Ectodermal cell (in vitro differentiated cells): ENCODE data around the gene PDGFC.

ENCODE experiments used
- H3K27ac ChIP-seq: 2 replicates; pipeline ENCODE4 v1.7.0; 2013; ENCODE audit warnings: mild to moderate bottlenecking, low read depth, low read length; ENCODE audit not compliant: insufficient read depth, poor library complexity, severe bottlenecking
- H3K27me3 ChIP-seq: 2 replicates; pipeline ENCODE4 v1.7.0; 2013; ENCODE audit warnings: mild to moderate bottlenecking, low read length; ENCODE audit not compliant: insufficient read depth, control insufficient read depth, poor library complexity, severe bottlenecking
- H3K36me3 ChIP-seq: one replicate; pipeline ENCODE4 v1.7.0; 2013; ENCODE audit warnings: low read length; ENCODE audit not compliant: control insufficient read depth, insufficient read depth
- H3K4me1 ChIP-seq: one replicate; pipeline ENCODE4 v1.7.0; 2013; ENCODE audit warnings: low read length; ENCODE audit not compliant: control insufficient read depth, insufficient read depth
- H3K4me3 ChIP-seq: 2 replicates; pipeline ENCODE4 v1.7.0; 2013; ENCODE audit warnings: low read depth, low read length, control low read depth; ENCODE audit not compliant: insufficient read depth
- H3K9me3 ChIP-seq: 2 replicates; pipeline ENCODE4 v1.7.0; 2013; ENCODE audit warnings: mild to moderate bottlenecking, low read length, moderate library complexity; ENCODE audit not compliant: control insufficient read depth
- WGBS, 2 experiments: methylation state at CpG; one replicate each; pipeline ENCODE4 v1.1.7; 2013; ENCODE audit warnings: missing lambda C conversion rate in 2 of 2; 5-methylcytosine and 5-hydroxymethylcytosine counted together

PDGFC gene

DNA sequence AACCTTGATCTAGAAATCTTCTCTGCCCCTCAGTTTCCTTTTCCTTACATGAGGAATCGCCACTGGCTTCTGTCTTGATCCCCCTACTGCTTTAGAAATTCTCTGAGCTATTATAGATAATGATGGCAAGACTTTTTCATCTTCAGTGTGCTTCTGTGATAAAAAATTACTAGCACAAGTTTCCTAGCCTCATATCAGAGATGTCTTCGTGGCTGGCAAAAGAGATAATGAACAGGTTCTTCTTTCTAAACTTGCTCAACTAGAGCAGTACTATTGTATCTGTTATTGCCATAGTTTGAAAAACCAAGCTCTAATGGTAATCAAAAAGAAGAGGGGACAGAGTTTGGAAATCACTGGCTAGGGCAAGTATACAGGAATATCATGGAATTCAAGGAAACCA is 4.1 kb upstream of the PDGFC start:
- no peaks in the 10 kb centered on the region for H3K9me3 ChIP-seq
- no peak overlapping the region for H3K4me3 ChIP-seq
- H3K4me1 ChIP-seq, result peaks cover 3% of the 10 kb centered on the region
- no peak overlapping the region for H3K27ac ChIP-seq
- peaks cover 7% of the 10 kb centered on the region for H3K27me3 ChIP-seq
- H3K36me3 ChIP-seq, result no peaks in the 10 kb centered on the region
- 78 to 100% methylated on average over 1 to 2 of the region's 2 CpGs for WGBS, 2 experiments

DNA sequence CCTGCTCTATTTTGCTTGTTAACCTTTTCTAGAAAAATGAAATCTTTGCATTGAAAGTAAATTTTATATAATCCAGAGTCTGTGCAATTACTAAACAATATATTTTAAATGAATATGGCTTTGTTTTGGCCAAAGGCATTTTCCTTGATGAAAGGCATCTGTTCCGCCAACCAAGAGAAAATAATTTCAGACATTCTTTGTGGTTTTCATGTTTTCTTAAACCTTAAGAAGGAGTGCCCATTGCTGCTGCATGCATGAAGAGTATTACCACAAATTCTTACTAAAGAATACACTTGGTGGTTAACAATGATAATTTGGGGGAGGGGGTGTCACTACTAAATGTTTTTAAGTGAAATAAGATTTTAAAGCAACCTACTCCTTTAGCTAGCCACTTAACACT is 2.7 kb upstream of the PDGFC start:
- Histone ChIP-seq H3K27ac (no peak overlapping the region), H3K9me3 (no peaks in the 10 kb centered on the region), H3K4me1 (peaks cover 7% of the 10 kb centered on the region), H3K27me3 (peaks cover 21% of the 10 kb centered on the region), H3K36me3 (no peaks in the 10 kb centered on the region), H3K4me3 (no peak overlapping the region)
- 91 to 100% methylated on average over 1 of the region's 1 CpG for WGBS, 2 experiments

- Histone ChIP-seq H3K9me3 (no peaks in the 10 kb centered on the region), H3K27ac (no peak overlapping the region), H3K27me3 (peaks cover 25% of the 10 kb centered on the region), H3K4me3 (peak overlapping the region; percentile 77), H3K4me1 (peaks cover 7% of the 10 kb centered on the region), H3K36me3 (no peaks in the 10 kb centered on the region)
- WGBS, 2 experiments, result 47 to 48% methylated on average over 8 of the region's 8 CpGs
Measured at GRCh38 chr4:156972379-156973015, 898 bp upstream of the PDGFC start.

GRCh38 chr4:156971165-156971675 is 379 bp downstream of the PDGFC start:
- Histone ChIP-seq H3K4me1 (peaks cover 4% of the 10 kb centered on the region), H3K9me3 (no peaks in the 10 kb centered on the region), H3K27me3 (peaks cover 25% of the 10 kb centered on the region), H3K36me3 (no peaks in the 10 kb centered on the region), H3K4me3 (peak overlapping the region; percentile 77), H3K27ac (no peak overlapping the region)
- WGBS, 2 experiments, result 0% methylated on average over 46 to 50 of the region's 51 CpGs

- Histone ChIP-seq H3K27ac (no peak overlapping the region), H3K27me3 (peaks cover 25% of the 10 kb centered on the region), H3K36me3 (no peaks in the 10 kb centered on the region), H3K4me3 (peak overlapping the region; percentile 77), H3K9me3 (no peaks in the 10 kb centered on the region), H3K4me1 (peaks cover 4% of the 10 kb centered on the region)
- WGBS, 2 experiments, result 1% methylated on average over 22 of the region's 22 CpGs
Measured at GRCh38 chr4:156970501-156971164, 966 bp downstream of the PDGFC start.

DNA sequence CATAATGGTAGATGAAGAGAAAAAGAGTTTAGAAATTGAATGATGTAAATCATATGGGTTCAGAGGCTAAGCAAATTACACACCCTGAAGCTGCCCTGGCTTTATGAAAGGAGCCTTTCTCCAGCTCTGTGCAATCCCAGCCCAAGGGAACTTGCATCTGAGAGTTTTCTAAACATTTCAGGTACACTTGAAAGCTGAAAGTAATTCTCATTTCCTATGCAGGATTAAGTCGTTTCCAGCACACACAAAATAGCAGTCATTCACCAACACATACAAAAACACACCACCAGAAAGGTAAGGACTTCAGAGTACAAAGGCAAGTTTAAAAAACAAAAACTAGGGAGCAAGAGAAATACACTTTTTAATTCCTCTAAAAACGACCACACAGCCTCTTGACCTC is 1.7 kb downstream of the PDGFC start:
- Histone ChIP-seq H3K4me3 (peak overlapping the region; percentile 77), H3K4me1 (peaks cover 4% of the 10 kb centered on the region)

DNA sequence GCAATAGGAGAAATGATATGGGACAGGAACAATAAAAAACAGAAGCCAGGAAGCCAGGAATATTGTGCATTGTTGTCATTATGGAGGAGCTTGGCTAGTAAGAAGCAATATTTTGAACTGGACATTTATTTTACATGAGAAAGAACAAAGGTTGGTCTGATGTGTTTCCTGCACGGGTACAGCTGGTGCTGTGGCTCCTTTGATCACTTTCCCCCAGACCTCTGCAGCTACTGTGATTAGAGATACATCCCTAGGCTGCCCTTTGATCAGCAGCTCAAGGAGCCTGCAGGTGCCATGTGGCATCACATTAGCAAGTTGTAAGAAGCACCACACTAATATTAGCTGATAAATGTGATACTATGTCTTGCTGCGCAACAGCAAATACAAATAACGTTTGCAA is 2.5 kb downstream of the PDGFC start:
- WGBS, 2 experiments, result 89 to 95% methylated on average over 3 of the region's 3 CpGs

More for the DNA sequence above, 1.7 kb downstream of the PDGFC start:
- Histone ChIP-seq H3K27me3 (peaks cover 25% of the 10 kb centered on the region), H3K27ac (no peak overlapping the region), H3K36me3 (no peaks in the 10 kb centered on the region), H3K9me3 (no peaks in the 10 kb centered on the region)
- 7 to 12% methylated on average over 2 of the region's 2 CpGs for WGBS, 2 experiments

GRCh38 chr4:156968479-156968984 is 3.1 kb downstream of the PDGFC start:
- peaks cover 4% of the 10 kb centered on the region for H3K4me1 ChIP-seq
- H3K36me3 ChIP-seq, result no peaks in the 10 kb centered on the region
- peaks cover 25% of the 10 kb centered on the region for H3K27me3 ChIP-seq
- 25 to 27% methylated on average over 2 of the region's 2 CpGs for WGBS, 2 experiments
- no peak overlapping the region for H3K4me3 ChIP-seq
- no peaks in the 10 kb centered on the region for H3K9me3 ChIP-seq
- no peak overlapping the region for H3K27ac ChIP-seq

More for the DNA sequence above, 2.5 kb downstream of the PDGFC start:
- Histone ChIP-seq H3K27me3 (peaks cover 25% of the 10 kb centered on the region), H3K4me1 (peaks cover 4% of the 10 kb centered on the region), H3K9me3 (no peaks in the 10 kb centered on the region), H3K36me3 (no peaks in the 10 kb centered on the region), H3K27ac (no peak overlapping the region), H3K4me3 (no peak overlapping the region)

DNA sequence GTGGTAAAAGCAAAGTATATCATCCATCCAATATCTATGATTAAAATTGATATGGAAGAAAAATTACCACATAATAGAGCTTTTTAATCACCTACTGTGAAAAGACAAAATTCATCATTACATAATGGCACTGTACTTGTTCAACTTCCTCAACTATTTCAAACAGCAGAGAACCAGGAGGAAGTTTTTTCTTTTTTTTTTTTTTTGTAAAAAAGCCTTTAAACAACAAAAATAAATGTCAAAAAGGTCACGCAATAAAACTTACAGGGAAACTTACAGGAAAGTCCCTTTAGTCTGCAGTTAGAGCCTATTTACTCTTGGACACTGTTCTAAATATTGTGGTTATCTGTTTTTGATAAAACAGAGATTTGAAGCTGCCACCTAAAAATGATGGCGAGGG is 4.8 kb downstream of the PDGFC start:
- no peak overlapping the region for H3K27ac ChIP-seq
- H3K9me3 ChIP-seq, result no peaks in the 10 kb centered on the region
- no peaks in the 10 kb centered on the region for H3K36me3 ChIP-seq
- 89 to 100% methylated on average over 1 to 2 of the region's 2 CpGs for WGBS, 2 experiments
- H3K27me3 ChIP-seq, result peaks cover 18% of the 10 kb centered on the region
- no peak overlapping the region for H3K4me3 ChIP-seq
- H3K4me1 ChIP-seq, result peaks cover 4% of the 10 kb centered on the region

DNA sequence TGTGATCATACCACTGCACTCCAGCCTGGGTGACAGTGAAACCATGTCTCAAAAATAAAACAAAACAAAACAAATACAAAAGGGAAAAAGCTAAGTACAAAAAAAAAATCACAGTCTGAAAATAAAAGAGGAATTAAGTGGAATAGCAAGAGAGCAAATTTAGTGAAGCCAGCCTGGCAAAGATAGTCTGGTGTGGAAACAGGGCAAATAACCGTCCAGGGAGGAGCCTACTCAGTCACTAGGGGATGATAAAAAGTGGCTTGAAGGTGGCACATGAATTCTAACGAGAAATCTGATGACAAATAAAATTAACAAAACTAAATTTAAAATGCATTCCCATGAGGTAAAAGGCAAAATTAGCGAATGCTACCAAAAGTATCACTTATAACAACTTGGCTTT is 8.2 kb downstream of the PDGFC start:
- H3K4me1 ChIP-seq, result no peaks in the 10 kb centered on the region
- no peaks in the 10 kb centered on the region for H3K9me3 ChIP-seq
- no peak overlapping the region for H3K4me3 ChIP-seq
- H3K27me3 ChIP-seq, result no peaks in the 10 kb centered on the region
- 88 to 96% methylated on average over 1 to 3 of the region's 3 CpGs for WGBS, 2 experiments
- H3K27ac ChIP-seq, result no peak overlapping the region
- H3K36me3 ChIP-seq, result no peaks in the 10 kb centered on the region
